ENCODE results near the gene C12orf56. TPM values are rescaled to one million over a fixed set of nuclear protein-coding genes. Genes with fewer than 3 reads are reported as not detected.
"Not testable (repeated sequence)": the region's sequence is repeated elsewhere in the genome, so short reads cannot be mapped to it uniquely, and the experiment has no call there.

Gene C12orf56
- total and polyA plus RNA-seq, 4 donors = 0.19 to 2.4 (median 1.2) TPM

DNA sequence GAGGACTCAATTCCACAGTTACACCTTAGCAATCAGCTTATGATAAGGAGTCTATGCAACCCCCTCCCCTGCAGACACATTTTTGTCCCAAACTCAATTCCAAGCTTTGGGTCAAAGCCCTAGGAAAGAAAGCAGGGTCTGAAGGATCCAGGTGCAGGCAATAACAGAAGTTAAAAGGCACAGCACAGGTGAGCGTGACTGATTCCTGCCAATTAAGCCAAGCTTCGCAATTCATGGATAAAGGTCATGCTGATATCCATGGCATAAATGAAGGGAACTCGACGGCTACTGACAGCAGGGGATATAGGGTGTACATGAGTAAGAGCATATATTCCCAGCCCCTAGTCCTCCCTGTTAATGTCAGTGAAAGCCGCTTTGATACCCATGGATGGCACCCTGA is 39.3 kb downstream of the C12orf56 start:
- 100% methylated on average over 1 of the region's 5 CpGs for WGBS (ENCODE audit: insufficient coverage)
- DNase-seq (ENCODE audit: low read depth in 4 of 6, low spot score in 6 of 6) = no peak
- Histone ChIP-seq H3K27ac (ENCODE audit: low read depth, low read length) (no peak overlapping the region), H3K36me3 (ENCODE audit: control insufficient read depth, insufficient read depth, low read length) (no peaks in the 10 kb centered on the region), H3K9me3 (ENCODE audit: control insufficient read depth, insufficient read depth, low read length) (peaks cover 5% of the 10 kb centered on the region), H3K27me3 (ENCODE audit: control insufficient read depth, insufficient read depth, low read length) (no peaks in the 10 kb centered on the region), H3K4me3 (ENCODE audit: low read depth, low read length) (no peak overlapping the region), H3K4me1 (ENCODE audit: control insufficient read depth, insufficient read depth, low read length) (no peaks in the 10 kb centered on the region)

DNA sequence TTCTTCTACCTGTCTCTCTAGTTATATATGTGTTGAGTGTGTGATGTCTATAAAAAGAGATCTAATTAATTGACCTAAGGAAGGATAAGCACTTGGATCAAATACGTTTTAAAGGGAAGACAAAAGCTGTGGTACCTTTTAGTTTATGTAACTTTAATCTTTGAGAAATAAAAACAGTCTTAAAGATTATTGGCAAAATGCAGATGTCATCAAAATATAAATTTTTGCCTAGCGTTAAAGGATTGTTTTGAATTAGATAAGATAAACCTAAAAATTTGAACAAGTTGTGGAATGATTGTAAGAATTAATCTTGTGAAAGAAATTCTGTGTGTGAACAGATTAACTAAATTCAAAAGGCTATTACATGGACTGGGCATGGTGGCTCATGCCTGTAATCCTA is 42.9 kb downstream of the C12orf56 start:
- Histone ChIP-seq H3K27me3 (ENCODE audit: control insufficient read depth, insufficient read depth, low read length) (no peaks in the 10 kb centered on the region), H3K4me3 (ENCODE audit: low read depth, low read length) (no peak overlapping the region), H3K36me3 (ENCODE audit: control insufficient read depth, insufficient read depth, low read length) (no peaks in the 10 kb centered on the region), H3K4me1 (ENCODE audit: control insufficient read depth, insufficient read depth, low read length) (no peaks in the 10 kb centered on the region), H3K9me3 (ENCODE audit: control insufficient read depth, insufficient read depth, low read length) (peaks cover 5% of the 10 kb centered on the region), H3K27ac (ENCODE audit: low read depth, low read length) (no peak overlapping the region)
- WGBS (ENCODE audit: insufficient coverage) = 100% methylated on average over 1 of the region's 2 CpGs
- no peak for DNase-seq (ENCODE audit: low read depth in 4 of 6, low spot score in 6 of 6)

GRCh38 chr12:64344631-64345030 is 45.9 kb downstream of the C12orf56 start:
- H3K27ac ChIP-seq (ENCODE audit: low read depth, low read length); H3K9me3 ChIP-seq (ENCODE audit: control insufficient read depth, insufficient read depth, low read length); H3K4me1 ChIP-seq (ENCODE audit: control insufficient read depth, insufficient read depth, low read length); H3K4me3 ChIP-seq (ENCODE audit: low read depth, low read length); H3K36me3 ChIP-seq (ENCODE audit: control insufficient read depth, insufficient read depth, low read length); DNase-seq (ENCODE audit: low read depth in 4 of 6, low spot score in 6 of 6); H3K27me3 ChIP-seq (ENCODE audit: control insufficient read depth, insufficient read depth, low read length): not testable (repeated sequence)
- WGBS (ENCODE audit: insufficient coverage) = 100% methylated on average over 3 of the region's 4 CpGs

DNA sequence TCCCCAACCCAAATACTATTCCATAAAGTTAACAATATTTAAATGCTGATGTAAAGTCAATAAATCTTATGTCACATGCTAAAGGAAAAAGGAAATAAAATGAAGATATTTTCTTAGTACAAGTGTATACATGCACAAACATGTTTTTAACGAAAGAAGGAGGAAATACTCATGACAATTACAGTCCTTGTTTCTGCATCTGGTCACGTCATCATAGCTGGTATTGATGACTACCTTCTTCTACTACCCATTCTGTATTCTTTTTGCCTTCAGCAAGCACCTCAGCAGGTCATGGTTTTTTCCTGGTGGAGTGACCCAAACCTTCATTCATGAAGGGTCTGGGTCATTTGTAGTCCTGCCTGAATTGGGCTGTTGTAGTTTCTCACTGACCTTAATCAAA is 50.0 kb downstream of the C12orf56 start:
- DNase-seq (ENCODE audit: low read depth in 4 of 6, low spot score in 6 of 6); H3K4me1 ChIP-seq (ENCODE audit: control insufficient read depth, insufficient read depth, low read length); H3K36me3 ChIP-seq (ENCODE audit: control insufficient read depth, insufficient read depth, low read length); H3K4me3 ChIP-seq (ENCODE audit: low read depth, low read length); H3K27me3 ChIP-seq (ENCODE audit: control insufficient read depth, insufficient read depth, low read length); H3K27ac ChIP-seq (ENCODE audit: low read depth, low read length); H3K9me3 ChIP-seq (ENCODE audit: control insufficient read depth, insufficient read depth, low read length): not testable (repeated sequence)
- no CpG with 5 or more reads among the region's 2 CpGs for WGBS (ENCODE audit: insufficient coverage)

GRCh38 chr12:64335886-64336466 is 54.6 kb downstream of the C12orf56 start:
- H3K9me3 ChIP-seq (ENCODE audit: control insufficient read depth, insufficient read depth, low read length) = no peaks in the 10 kb centered on the region
- H3K27me3 ChIP-seq (ENCODE audit: control insufficient read depth, insufficient read depth, low read length) = no peaks in the 10 kb centered on the region
- H3K4me3 ChIP-seq (ENCODE audit: low read depth, low read length) = no peak overlapping the region
- 80% methylated on average over 1 of the region's 4 CpGs for WGBS (ENCODE audit: insufficient coverage)
- DNase-seq (ENCODE audit: low read depth in 4 of 6, low spot score in 6 of 6) = no peak
- no peak overlapping the region for H3K27ac ChIP-seq (ENCODE audit: low read depth, low read length)
- no peaks in the 10 kb centered on the region for H3K4me1 ChIP-seq (ENCODE audit: control insufficient read depth, insufficient read depth, low read length)
- no peaks in the 10 kb centered on the region for H3K36me3 ChIP-seq (ENCODE audit: control insufficient read depth, insufficient read depth, low read length)

- Histone ChIP-seq H3K36me3 (ENCODE audit: control insufficient read depth, insufficient read depth, low read length) (no peaks in the 10 kb centered on the region), H3K4me3 (ENCODE audit: low read depth, low read length) (no peak overlapping the region), H3K27me3 (ENCODE audit: control insufficient read depth, insufficient read depth, low read length) (no peaks in the 10 kb centered on the region), H3K9me3 (ENCODE audit: control insufficient read depth, insufficient read depth, low read length) (no peaks in the 10 kb centered on the region), H3K27ac (ENCODE audit: low read depth, low read length) (no peak overlapping the region), H3K4me1 (ENCODE audit: control insufficient read depth, insufficient read depth, low read length) (no peaks in the 10 kb centered on the region)
- no peak for DNase-seq (ENCODE audit: low read depth in 4 of 6, low spot score in 6 of 6)
- WGBS (ENCODE audit: insufficient coverage) = no CpG with 5 or more reads among the region's 2 CpGs
These were observed 57.6 kb downstream of the C12orf56 start for GRCh38 chr12:64332938-64333337.

DNA sequence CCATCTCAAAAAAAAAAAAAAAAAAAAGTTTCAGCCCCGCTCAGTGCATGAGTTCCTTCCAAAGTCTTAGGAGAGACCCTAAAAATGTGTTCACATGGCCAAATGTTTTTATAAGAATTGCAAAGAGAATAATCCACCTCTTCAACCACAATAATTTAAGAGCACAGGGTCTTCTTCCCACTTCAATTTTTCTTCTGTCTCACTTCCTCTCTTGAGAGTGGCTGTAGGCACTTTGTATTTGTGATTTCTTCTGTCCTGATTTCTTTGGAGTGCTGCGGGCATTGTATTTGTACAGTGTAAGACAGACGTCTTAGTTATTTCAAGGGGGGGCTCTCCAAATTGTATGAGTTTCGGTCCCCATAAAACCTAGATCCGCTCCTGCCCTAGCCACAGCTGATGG is 58.3 kb downstream of the C12orf56 start:
- H3K4me1 ChIP-seq (ENCODE audit: control insufficient read depth, insufficient read depth, low read length) = no peaks in the 10 kb centered on the region
- H3K9me3 ChIP-seq (ENCODE audit: control insufficient read depth, insufficient read depth, low read length) = no peaks in the 10 kb centered on the region
- H3K27me3 ChIP-seq (ENCODE audit: control insufficient read depth, insufficient read depth, low read length) = no peaks in the 10 kb centered on the region
- no peak for DNase-seq (ENCODE audit: low read depth in 4 of 6, low spot score in 6 of 6)
- no peaks in the 10 kb centered on the region for H3K36me3 ChIP-seq (ENCODE audit: control insufficient read depth, insufficient read depth, low read length)
- H3K4me3 ChIP-seq (ENCODE audit: low read depth, low read length) = no peak overlapping the region
- no peak overlapping the region for H3K27ac ChIP-seq (ENCODE audit: low read depth, low read length)
- WGBS (ENCODE audit: insufficient coverage) = 80% methylated on average over 3 of the region's 5 CpGs

GRCh38 chr12:64329031-64329710 is 61.4 kb downstream of the C12orf56 start:
- not testable (repeated sequence) for DNase-seq (ENCODE audit: low read depth in 4 of 6, low spot score in 6 of 6)
- 80% methylated on average over 1 of the region's 9 CpGs for WGBS (ENCODE audit: insufficient coverage)

GRCh38 chr12:64325055-64325454 is 65.5 kb downstream of the C12orf56 start:
- Histone ChIP-seq H3K27me3 (ENCODE audit: control insufficient read depth, insufficient read depth, low read length) (no peaks in the 10 kb centered on the region), H3K4me1 (ENCODE audit: control insufficient read depth, insufficient read depth, low read length) (no peaks in the 10 kb centered on the region), H3K27ac (ENCODE audit: low read depth, low read length) (no peak overlapping the region), H3K36me3 (ENCODE audit: control insufficient read depth, insufficient read depth, low read length) (no peaks in the 10 kb centered on the region), H3K4me3 (ENCODE audit: low read depth, low read length) (no peak overlapping the region), H3K9me3 (ENCODE audit: control insufficient read depth, insufficient read depth, low read length) (no peaks in the 10 kb centered on the region)
- DNase-seq (ENCODE audit: low read depth in 4 of 6, low spot score in 6 of 6) = no peak
- WGBS (ENCODE audit: insufficient coverage) = no CpG with 5 or more reads among the region's 2 CpGs

More at GRCh38 chr12:64329031-64329710, 61.4 kb downstream of the C12orf56 start:
- not testable (repeated sequence) for H3K4me1 ChIP-seq (ENCODE audit: control insufficient read depth, insufficient read depth, low read length); H3K36me3 ChIP-seq (ENCODE audit: control insufficient read depth, insufficient read depth, low read length); H3K27me3 ChIP-seq (ENCODE audit: control insufficient read depth, insufficient read depth, low read length); H3K4me3 ChIP-seq (ENCODE audit: low read depth, low read length); H3K9me3 ChIP-seq (ENCODE audit: control insufficient read depth, insufficient read depth, low read length); H3K27ac ChIP-seq (ENCODE audit: low read depth, low read length)

All from spinal cord (tissue), 10 donors.